Testis (tissue), 3 donors: ENCODE results near the gene GRM8. TPM values are rescaled to one million over a fixed set of nuclear protein-coding genes. Genes with fewer than 3 reads are reported as not detected.

Source experiments
- DNase-seq: peaks from one replicate; pipeline ENCODE4 v3.0.0-alpha.2; 2019
- H3K27ac ChIP-seq, 2 donors: fragments of 200-600 bp; sonication (generic); one replicate each; pipeline ENCODE4 v1.5.1; 2019
- H3K27me3 ChIP-seq: fragments of 200-600 bp; sonication (generic); one replicate; pipeline ENCODE4 v1.5.1; 2019
- H3K36me3 ChIP-seq: fragments of 200-600 bp; sonication (generic); one replicate; pipeline ENCODE4 v1.5.1; 2017; ENCODE audit warnings: low read depth; ENCODE audit errors: missing control alignments
- H3K4me1 ChIP-seq: fragments of 200-600 bp; sonication (generic); one replicate; pipeline ENCODE4 v1.5.1; 2019
- H3K4me3 ChIP-seq, 2 donors: fragments of 200-600 bp; sonication (generic); one replicate each; pipeline ENCODE4 v1.5.1; 2017 to 2019
- H3K9me3 ChIP-seq: fragments of 200-600 bp; sonication (generic); one replicate; pipeline ENCODE4 v1.5.1; 2017
- CTCF ChIP-seq, 3 experiments: fragments of 450-650 bp in 2 of 3; fragments of 200-600 bp in 1 of 3; sonication (generic) in 1 of 3; IDR thresholded peaks; one replicate each; pipeline ENCODE4 v1.5.1; 2016 to 2019; ENCODE audit warnings: antibody characterized with exemption in 3 of 3, mild to moderate bottlenecking in 2 of 3, moderate library complexity in 1 of 3
- POLR2A ChIP-seq: fragments of 450-650 bp; IDR thresholded peaks from one replicate; pipeline ENCODE4 v1.6.1; 2017; ENCODE audit warnings: antibody characterized with exemption, mild to moderate bottlenecking, moderate library complexity
- whole genome bisulfite sequencing, 2 donors: methylation state at CpG; one replicate each; pipeline ENCODE4 v1.1.5; 2018; 5-methylcytosine and 5-hydroxymethylcytosine counted together
- intact Hi-C: fragments of 100-400 bp; cut with DNase I; formaldehyde crosslinking; loops from one replicate; pipeline ENCODE4 v1.15.1; 2023; ENCODE audit warnings: low total_unique reads
- polyA plus RNA-seq: library from polyadenylated mRNA; stranded (reverse); fragments of 350-450 nt; fragmentation: Illumina TruSeq; extraction: RNeasy Lipid Tissue Mini Kit (QIAGEN cat#74804); gene quantifications from one replicate; pipeline ENCODE4 v1.2.3, GENCODE V29; 2014; ENCODE audit warnings: low read depth, low replicate concordance; ENCODE audit not compliant: insufficient read depth
- total RNA-seq, 2 donors: library from RNA; depleted of rRNA; stranded (reverse); fragments of >200 nt; gene quantifications; one replicate each; pipeline ENCODE4 v1.2.3, GENCODE V29; 2016

The GRM8 gene
- total and polyA plus RNA-seq, 3 donors from 2014 or later: 7.1 to 8.2 (median 7.1) TPM

- Histone ChIP-seq H3K27ac (no peak overlapping the region), H3K4me1 (no peaks in the 10 kb centered on the region), H3K36me3 (no peaks in the 10 kb centered on the region), H3K27me3 (no peaks in the 10 kb centered on the region), H3K4me3 (no peak overlapping the region), H3K9me3 (no peaks in the 10 kb centered on the region)
- no peak for DNase-seq
- WGBS, 2 donors: 86 to 89% methylated on average over 9 of the region's 9 CpGs
- TF ChIP-seq CTCF (IDR thresholded peaks at IDR 0.05) (no peak), POLR2A (no peak)
- intact Hi-C loops: no loop called here
Observed at GRCh38 chr7:126696256-126697038, 556.3 kb downstream of the GRM8 start.

GRCh38 chr7:126690848-126691751 is 561.6 kb downstream of the GRM8 start:
- no peak for DNase-seq
- no peaks in the 10 kb centered on the region for H3K27me3 ChIP-seq
- no peak overlapping the region for H3K4me3 ChIP-seq
- no peaks in the 10 kb centered on the region for H3K9me3 ChIP-seq
- intact Hi-C loops: no loop called here
- TF ChIP-seq POLR2A (no peak), CTCF (IDR thresholded peaks at IDR 0.05) (no peak)
- H3K27ac ChIP-seq: no peak overlapping the region
- no peaks in the 10 kb centered on the region for H3K36me3 ChIP-seq
- no peaks in the 10 kb centered on the region for H3K4me1 ChIP-seq
- WGBS, 2 donors: 86 to 95% methylated on average over 7 to 11 of the region's 11 CpGs

- TF ChIP-seq CTCF (IDR thresholded peaks at IDR 0.05) (no peak), POLR2A (no peak)
- no peak for DNase-seq
- Histone ChIP-seq H3K36me3 (no peaks in the 10 kb centered on the region), H3K4me1 (no peaks in the 10 kb centered on the region), H3K27me3 (no peaks in the 10 kb centered on the region), H3K4me3 (no peak overlapping the region), H3K27ac (no peak overlapping the region), H3K9me3 (no peaks in the 10 kb centered on the region)
- 98% methylated on average over 7 to 14 of the region's 15 CpGs for WGBS, 2 donors
- intact Hi-C loops: no loop called here
Observed at GRCh38 chr7:126690104-126690503, 562.6 kb downstream of the GRM8 start.

- Histone ChIP-seq H3K9me3 (no peaks in the 10 kb centered on the region), H3K27me3 (no peaks in the 10 kb centered on the region), H3K4me3 (no peak overlapping the region), H3K36me3 (no peaks in the 10 kb centered on the region), H3K27ac (no peak overlapping the region), H3K4me1 (no peaks in the 10 kb centered on the region)
- WGBS, 2 donors: 29 to 40% methylated on average over 1 of the region's 1 CpG
- DNase-seq: no peak
- TF ChIP-seq CTCF (IDR thresholded peaks at IDR 0.05): no peak
- no peak for TF ChIP-seq POLR2A
- intact Hi-C loops: no loop called here
Observed at GRCh38 chr7:126689037-126689436, 563.7 kb downstream of the GRM8 start.
